Adrenal gland (tissue), 19 donors: Measurements from ENCODE around the gene PAM16. TPM values are rescaled to one million over a fixed set of nuclear protein-coding genes. Genes with fewer than 3 reads are reported as not detected.

Experiments
- DNase-seq, 7 donors: peaks; one replicate each; pipeline ENCODE4 v3.0.0-alpha.2; 2019 to 2020
- H3K27ac ChIP-seq, 5 donors: fragments of 200-600 bp; sonication (generic) in 4 of 5; 1 replicate in 3 of 5; 2 replicates in 2 of 5; pipeline versions ENCODE4 v1.5.1 to v1.8.0; 2016 to 2020; ENCODE audit warnings: mild to moderate bottlenecking in 1 of 5
- H3K27me3 ChIP-seq: fragments of 200-600 bp; 2 replicates; pipeline ENCODE4 v1.8.0; 2021
- H3K36me3 ChIP-seq, 2 donors: fragments of 200-600 bp; replicated peaks in 1 of 2; 1 replicate in 1 of 2; 2 replicates in 1 of 2; pipeline versions ENCODE4 v1.5.1 to v1.8.0; 2018 to 2022
- H3K4me1 ChIP-seq, 2 donors: fragments of 200-600 bp; replicated peaks in 1 of 2; 1 replicate in 1 of 2; 2 replicates in 1 of 2; pipeline versions ENCODE4 v1.5.1 to v1.8.0; 2018 to 2021
- H3K4me3 ChIP-seq, 4 donors: fragments of 200-600 bp; sonication (generic) in 3 of 4; one replicate each; pipeline ENCODE4 v1.5.1; 2016 to 2018
- H3K9me3 ChIP-seq, 3 donors: fragments of 200-600 bp; sonication (generic) in 1 of 3; replicated peaks in 1 of 3; 1 replicate in 2 of 3; 2 replicates in 1 of 3; pipeline versions ENCODE4 v1.5.1 to v1.8.0; 2016 to 2021
- CTCF ChIP-seq, 6 experiments: fragments of 450-650 bp in 4 of 6; fragments of 200-600 bp in 2 of 6; sonication (generic) in 1 of 6; IDR thresholded peaks; 1 replicate in 5 of 6; 2 replicates in 1 of 6; pipeline versions ENCODE4 v1.5.1 to v1.8.0; 2016 to 2021; ENCODE audit warnings: antibody characterized with exemption in 6 of 6, mild to moderate bottlenecking in 2 of 6, moderate library complexity in 1 of 6
- POLR2A ChIP-seq, 2 donors: fragments of 450-650 bp; IDR thresholded peaks; one replicate each; pipeline ENCODE4 v1.6.1; 2017; ENCODE audit warnings: antibody characterized with exemption in 2 of 2, mild to moderate bottlenecking in 2 of 2, moderate library complexity in 1 of 2
- WGBS, 4 donors: extraction: QIAGEN DNeasy Blood & Tissue Kit in 2 of 4; methylation state at CpG; one replicate each; pipeline versions ENCODE4 v1.1.5 to v1.1.7; 2013 to 2017; 5-methylcytosine and 5-hydroxymethylcytosine counted together
- intact Hi-C, 2 donors: fragments of 100-400 bp; cut with DNase I; formaldehyde crosslinking; loops; one replicate each; pipeline versions ENCODE4 v1.14.1 to v1.15.0; 2022 to 2023
- long read RNA-seq, 10 donors: library from polyadenylated mRNA in 3 of 10; unstranded in 2 of 10; stranded (forward) in 1 of 10; transcript quantifications; one replicate each; pipeline ENCODE4 v2.0.0 and lab custom pipeline, GENCODE V29; 2021 to 2026
- polyA plus RNA-seq, 3 donors: library from polyadenylated mRNA; stranded (reverse); fragments of 200-250 nt in 2 of 3; fragments of 350-450 nt in 1 of 3; fragmentation: Illumina TruSeq in 1 of 3; extraction: RNeasy Lipid Tissue Mini Kit (QIAGEN cat#74804) in 1 of 3; gene quantifications; one replicate each; pipeline ENCODE4 v1.2.3, GENCODE V29; 2013 to 2014
- total RNA-seq, 9 donors: library from RNA; depleted of rRNA in 4 of 9; stranded (reverse); fragments of >200 nt in 4 of 9; fragments of 120-200 nt in 1 of 9; fragmentation: NEBNext Ultra II Directional in 1 of 9; extraction: Animal tissue kit (Norgen Biotek cat#: 25700) in 1 of 9; gene quantifications; one replicate each; pipeline versions ENCODE4 v1.1.0 to v1.2.4, GENCODE V29; 2013 to 2023
- donor health status: healthy with polysubstance abuse.
- donor health status: Bipolar disorder and iron deficiency.
- donor health status: DM: yes; HTN: yes; CAD: no.
- donor health status: DM: no; HTN: no; CAD: no.
- donor health status: DM: no; HTN: no; CAD: no.
- donor health status: DM: yes; HTN: yes; CAD: no.

The PAM16 gene
- total RNA-seq, result 100 to 1,000 TPM in 1 of 9 donors, 10 to 100 TPM in 8; 35.5 to 162 (median 55.3) TPM
- polyA plus RNA-seq, result 100 to 1,000 TPM in 2 of 3 donors, 10 to 100 TPM in 1; 25.0 to 310 (median 285) TPM
- long read RNA-seq, donor 1, transcript PAM16-206 (4 exons, 704 nt), result minor isoform, 15 of 166 reads
- long read RNA-seq, donor 1, transcript PAM16-201 (5 exons, 587 nt), result major isoform, 117 of 166 reads
- long read RNA-seq, donor 1, transcript PAM16-209 (5 exons, 650 nt), result minor isoform, 6 of 166 reads
- long read RNA-seq, donor 1, partial matches to known transcripts, result 18 of 166 reads
- long read RNA-seq, donor 1, other reads (novel, unspliced or antisense), result 5 of 166 reads
- long read RNA-seq, donor 2, transcript PAM16-206 (4 exons, 704 nt), result minor isoform, 7 of 96 reads
- long read RNA-seq, donor 2, transcript PAM16-209 (5 exons, 650 nt), result minor isoform, 5 of 96 reads
- long read RNA-seq, donor 2, transcript PAM16-201 (5 exons, 587 nt), result major isoform, 53 of 96 reads
- long read RNA-seq, donor 2, partial matches to known transcripts, result 26 of 96 reads
- long read RNA-seq, donor 2, other reads (novel, unspliced or antisense), result 0 of 96 reads
- long read RNA-seq, donor 3, transcript PAM16-206 (4 exons, 704 nt), result minor isoform, 16 of 95 reads
- long read RNA-seq, donor 3, transcript PAM16-201 (5 exons, 587 nt), result major isoform, 68 of 95 reads
- long read RNA-seq, donor 3, partial matches to known transcripts, result 6 of 95 reads
- long read RNA-seq, donor 3, other reads (novel, unspliced or antisense), result 0 of 95 reads
- long read RNA-seq, donor 4, transcript PAM16-201 (5 exons, 587 nt), result major isoform, 35 of 49 reads
- long read RNA-seq, donor 4, partial matches to known transcripts, result 0 of 49 reads
- long read RNA-seq, donor 4, other reads (novel, unspliced or antisense), result 9 of 49 reads
- long read RNA-seq, donor 5, transcript PAM16-201 (5 exons, 587 nt), result major isoform, 20 of 30 reads
- long read RNA-seq, donor 5, partial matches to known transcripts, result 0 of 30 reads
- long read RNA-seq, donor 5, other reads (novel, unspliced or antisense), result 6 of 30 reads
- long read RNA-seq, donor 6, transcript PAM16-201 (5 exons, 587 nt), result major isoform, 32 of 45 reads
- long read RNA-seq, donor 6, transcript PAM16-209 (5 exons, 650 nt), result minor isoform, 5 of 45 reads
- long read RNA-seq, donor 6, partial matches to known transcripts, result 0 of 45 reads
- long read RNA-seq, donor 6, other reads (novel, unspliced or antisense), result 5 of 45 reads
- long read RNA-seq, donor 7, transcript PAM16-206 (4 exons, 704 nt), result minor isoform, 9 of 52 reads
- long read RNA-seq, donor 7, transcript PAM16-201 (5 exons, 587 nt), result major isoform, 40 of 52 reads
- long read RNA-seq, donor 7, partial matches to known transcripts, result 0 of 52 reads
- long read RNA-seq, donor 7, other reads (novel, unspliced or antisense), result 0 of 52 reads
- long read RNA-seq, donor 8, transcript PAM16-206 (4 exons, 704 nt), result minor isoform, 8 of 149 reads
- long read RNA-seq, donor 8, transcript PAM16-201 (5 exons, 587 nt), result major isoform, 105 of 149 reads
- long read RNA-seq, donor 8, partial matches to known transcripts, result 16 of 149 reads
- long read RNA-seq, donor 8, other reads (novel, unspliced or antisense), result 13 of 149 reads
- long read RNA-seq, donor 9, transcript PAM16-206 (4 exons, 704 nt), result minor isoform, 8 of 72 reads
- long read RNA-seq, donor 9, transcript PAM16-201 (5 exons, 587 nt), result major isoform, 59 of 72 reads
- long read RNA-seq, donor 9, partial matches to known transcripts, result 0 of 72 reads
- long read RNA-seq, donor 9, other reads (novel, unspliced or antisense), result 0 of 72 reads
- long read RNA-seq, donor 10, transcript PAM16-201 (5 exons, 587 nt), result major isoform, 39 of 63 reads
- long read RNA-seq, donor 10, transcript PAM16-206 (4 exons, 704 nt), result minor isoform, 5 of 63 reads
- long read RNA-seq, donor 10, partial matches to known transcripts, result 14 of 63 reads
- long read RNA-seq, donor 10, other reads (novel, unspliced or antisense), result 5 of 63 reads

GRCh38 chr16:4350787-4351659 is at the start of gene PAM16:
Gene PAM16, minus strand, starts transcription at chr16:4351321. Its CDS starts 87 bp downstream, at chr16:4351234.
- Histone ChIP-seq H3K4me1 (peaks cover 12 to 47% of the 10 kb centered on the region in 2 donors), H3K9me3 (no peaks in the 10 kb centered on the region), H3K36me3 (no peaks in the 10 kb centered on the region), H3K4me3 (peak within 1 kb of the TSS; percentile 34 to 89 (median 58)), H3K27ac (peak within 1 kb of the TSS; percentile 65 to 93 (median 81)), H3K27me3 (no peaks in the 10 kb centered on the region)
- peak; percentile 96 to 98 (median 97) for DNase-seq
- TF ChIP-seq POLR2A (IDR thresholded peaks at IDR 0.05) (peak; percentile 18 to 58), CTCF (IDR thresholded peaks at IDR 0.05) (peak in 1 of 6 experiments; percentile 7)
- intact Hi-C loops, result no loop called here
- 0 to 1% (median 1%) methylated on average over 37 to 81 of the region's 81 CpGs for WGBS, 4 donors

DNA sequence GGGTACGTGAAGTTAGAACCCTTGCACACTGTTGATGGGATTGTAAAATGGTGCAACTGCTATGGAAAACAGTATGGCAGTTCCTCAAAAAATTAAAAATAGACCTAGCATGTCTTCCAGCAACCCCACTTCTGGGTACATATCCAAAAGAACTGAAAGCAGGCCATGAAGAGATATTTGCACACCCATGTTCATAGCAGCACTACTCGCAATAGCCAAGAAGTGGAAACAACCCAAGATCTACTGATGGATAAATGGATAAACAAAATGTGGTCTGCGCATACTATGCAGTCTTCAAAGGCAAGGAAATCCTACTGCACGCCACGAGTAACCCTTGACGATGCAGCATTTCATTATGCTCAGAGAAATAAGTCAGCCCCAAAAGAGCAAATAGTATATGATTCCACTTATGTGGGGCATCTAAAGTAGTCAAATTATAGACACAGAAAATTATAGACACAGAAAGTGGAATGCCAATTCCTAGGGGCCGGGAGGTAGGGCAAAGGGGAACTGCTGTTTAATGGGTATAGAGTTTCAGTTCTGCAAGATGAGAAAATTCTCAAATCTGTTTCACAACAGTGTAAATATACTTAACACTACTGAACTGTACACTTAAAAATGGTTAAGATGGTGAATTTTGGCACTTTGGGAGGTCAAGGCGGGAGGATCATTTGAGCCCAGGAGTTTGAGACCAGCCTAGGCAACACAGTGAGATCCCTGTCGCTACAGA is 48.0 kb upstream of the PAM16 start:
- Histone ChIP-seq H3K9me3 (no peaks in the 10 kb centered on the region), H3K4me3 (no peak overlapping the region), H3K4me1 (no peaks in the 10 kb centered on the region), H3K27ac (no peak overlapping the region), H3K27me3 (no peaks in the 10 kb centered on the region), H3K36me3 (peaks cover 0 to 24% of the 10 kb centered on the region in 2 donors)
- DNase-seq, result no peak
- intact Hi-C loops, result no loop called here
- no peak for TF ChIP-seq POLR2A (IDR thresholded peaks at IDR 0.05)
- TF ChIP-seq CTCF (IDR thresholded peaks at IDR 0.05), result no peak
- 84 to 92% (median 88%) methylated on average over 9 of the region's 9 CpGs for whole genome bisulfite sequencing, 4 donors
